Spleen (tissue), 11 donors: ENCODE measurements around the gene GDPD1. TPM values are rescaled to one million over a fixed set of nuclear protein-coding genes. Genes with fewer than 3 reads are reported as not detected.
"Not testable (repeated sequence)": the region's sequence is repeated elsewhere in the genome, so short reads cannot be mapped to it uniquely, and the experiment has no call there.

Source experiments
- DNase-seq: peaks from one replicate; pipeline ENCODE4 v3.0.0-alpha.2; 2020
- H3K27ac ChIP-seq, 8 donors: fragments of 200-600 bp; sonication (generic) in 7 of 8; 1 replicate in 4 of 8; 2 replicates in 4 of 8; pipeline versions ENCODE4 v1.5.0 to v1.8.0; 2016 to 2021; ENCODE audit warnings: inconsistent platforms in 4 of 8, mild to moderate bottlenecking in 4 of 8, moderate library complexity in 1 of 8
- H3K27me3 ChIP-seq, 7 donors: fragments of 200-600 bp; sonication (generic) in 6 of 7; replicated peaks in 1 of 7; 1 replicate in 4 of 7; 2 replicates in 3 of 7; pipeline versions ENCODE4 v1.5.0 to v1.8.0; 2016 to 2021; ENCODE audit warnings: inconsistent platforms in 3 of 7, mild to moderate bottlenecking in 1 of 7
- H3K36me3 ChIP-seq, 6 donors: fragments of 200-600 bp; sonication (generic) in 5 of 6; 1 replicate in 4 of 6; 2 replicates in 2 of 6; pipeline versions ENCODE4 v1.5.0 to v1.8.0; 2016 to 2021; ENCODE audit warnings: inconsistent platforms in 2 of 6
- H3K4me1 ChIP-seq, 6 donors: fragments of 200-600 bp; sonication (generic) in 5 of 6; 1 replicate in 3 of 6; 2 replicates in 3 of 6; pipeline versions ENCODE4 v1.5.0 to v1.8.0; 2016 to 2021; ENCODE audit warnings: inconsistent platforms in 3 of 6
- H3K4me3 ChIP-seq, 8 donors: fragments of 200-600 bp; sonication (generic) in 7 of 8; 1 replicate in 4 of 8; 2 replicates in 4 of 8; pipeline versions ENCODE4 v1.5.0 to v1.8.0; 2016 to 2021; ENCODE audit warnings: inconsistent platforms in 4 of 8, mild to moderate bottlenecking in 4 of 8, moderate library complexity in 2 of 8
- H3K9me3 ChIP-seq, 8 donors: fragments of 200-600 bp; sonication (generic) in 7 of 8; 1 replicate in 4 of 8; 2 replicates in 4 of 8; pipeline versions ENCODE4 v1.5.0 to v1.8.0; 2016 to 2021; ENCODE audit warnings: inconsistent platforms in 4 of 8
- POLR2A ChIP-seq, 3 donors: fragments of 450-650 bp; IDR thresholded peaks; one replicate each; pipeline ENCODE4 v1.5.1; 2017; ENCODE audit warnings: antibody characterized with exemption in 3 of 3, mild to moderate bottlenecking in 1 of 3
- POLR2AphosphoS5 ChIP-seq, 3 donors: sonication (generic); formaldehyde crosslinking; IDR thresholded peaks; one replicate each; pipeline ENCODE4 v1.5.1; 2017; ENCODE audit warnings: antibody characterized with exemption in 3 of 3
- WGBS, 5 donors: extraction: QIAGEN DNeasy Blood & Tissue Kit in 3 of 5; methylation state at CpG; one replicate each; pipeline versions ENCODE4 v1.1.5 to v1.1.7; 2013 to 2018; 5-methylcytosine and 5-hydroxymethylcytosine counted together
- intact Hi-C: fragments of 100-400 bp; cut with DNase I; formaldehyde crosslinking; loops from one replicate; pipeline ENCODE4 v1.15.0; 2023; ENCODE audit warnings: low total_unique reads
- polyA plus RNA-seq, 3 donors: library from polyadenylated mRNA; stranded (reverse); fragments of 200-250 nt; gene quantifications; one replicate each; pipeline ENCODE4 v1.2.1, GENCODE V29; 2013
- total RNA-seq, 7 donors: library from RNA; depleted of rRNA in 3 of 7; stranded (reverse); fragments of >200 nt in 3 of 7; fragmentation: NEBNext Ultra II Directional in 4 of 7; extraction: Animal tissue kit (Norgen Biotek cat#: 25700) in 4 of 7; gene quantifications; one replicate each; pipeline versions ENCODE4 v1.1.0 to v1.2.1, GENCODE V29; 2016 to 2021
- TF ChIP-seq, protein P1 (sequence below), 11 experiments: fragments of 200-600 bp in 7 of 11; fragments of 450-650 bp in 4 of 11; sonication (generic) in 4 of 11; IDR thresholded peaks in 8 of 11; conservative IDR thresholded peaks in 3 of 11; 1 replicate in 7 of 11; 2 replicates in 4 of 11; pipeline versions ENCODE4 v1.4.0 to v1.8.0; 2016 to 2021; ENCODE audit warnings: antibody characterized with exemption in 11 of 11, inconsistent platforms in 4 of 11, mild to moderate bottlenecking in 1 of 11
- donor health status: healthy with polysubstance abuse.
- donor health status: DM: no; HTN: no; CAD: no; lungs with moderate emphysema.
- donor health status: DM: no; HTN: no; CAD: no.
- donor health status: Bipolar disorder and iron deficiency.
- donor health status: healthy.
- donor health status: DM: no; HTN: no; CAD: no.
- donor health status: DM: yes; HTN: yes; CAD: no.

Gene GDPD1
- total and polyA plus RNA-seq, 10 donors = 0.59 to 5.2 (median 2.4) TPM

DNA sequence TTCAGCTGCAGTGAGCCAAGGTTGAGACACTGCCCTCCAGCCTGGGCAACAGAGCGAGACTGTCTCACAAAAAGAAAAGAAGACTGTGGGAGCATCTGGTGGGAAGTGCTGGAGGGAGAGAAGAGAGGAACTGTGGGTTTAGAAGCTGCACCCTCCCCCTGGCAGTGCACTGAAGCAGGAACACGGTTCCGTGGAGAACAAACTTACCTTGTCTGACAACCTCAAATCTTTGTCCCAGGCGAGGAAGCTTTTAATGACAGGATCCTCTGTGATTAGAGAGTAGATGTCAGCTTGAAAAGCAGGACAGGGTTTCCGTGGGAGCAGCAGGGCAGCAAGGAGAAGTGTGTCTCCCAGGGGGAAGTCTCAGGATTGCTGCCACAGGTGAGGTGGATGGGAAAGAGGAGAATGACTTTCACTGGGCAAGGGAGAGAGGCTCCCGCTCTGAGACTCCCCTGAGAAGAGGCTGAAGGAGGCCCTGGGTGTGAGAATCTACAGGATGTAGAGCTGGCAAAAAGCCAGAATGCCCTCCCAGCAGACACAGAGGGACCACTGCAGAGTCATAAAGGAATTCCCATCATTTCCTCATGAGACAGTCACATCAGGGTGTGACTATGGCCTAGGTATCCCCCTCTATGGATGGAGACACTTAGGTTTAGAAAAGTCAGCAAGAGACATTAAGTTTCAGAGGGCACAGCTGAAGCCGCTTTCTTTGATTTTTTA lies 41.9 kb upstream of the GDPD1 start:
- WGBS, 5 donors = 71 to 88% (median 83%) methylated on average over 7 of the region's 7 CpGs
- intact Hi-C loops = no loop called here

GRCh38 chr17:59179601-59180000 lies 40.7 kb upstream of the GDPD1 start:
- H3K9me3 ChIP-seq, H3K4me1 ChIP-seq, H3K4me3 ChIP-seq, H3K27ac ChIP-seq, DNase-seq, H3K27me3 ChIP-seq, intact Hi-C loops: not testable (repeated sequence)
- WGBS, 5 donors = 93 to 95% (median 94%) methylated on average over 11 of the region's 11 CpGs
- H3K36me3 ChIP-seq = peaks cover 0 to 31% (median 0%) of the 10 kb centered on the region in 6 donors

More for the DNA sequence above, 41.9 kb upstream of the GDPD1 start:
- H3K27ac ChIP-seq = no peak overlapping the region
- H3K36me3 ChIP-seq = peaks cover 0 to 41% (median 0%) of the 10 kb centered on the region in 6 donors
- H3K9me3 ChIP-seq = no peaks in the 10 kb centered on the region
- no peaks in the 10 kb centered on the region for H3K4me1 ChIP-seq
- TF ChIP-seq POLR2AphosphoS5 (IDR thresholded peaks at IDR 0.05) = no peak
- TF ChIP-seq POLR2A (IDR thresholded peaks at IDR 0.05) = no peak
- TF ChIP-seq, protein P1, sequence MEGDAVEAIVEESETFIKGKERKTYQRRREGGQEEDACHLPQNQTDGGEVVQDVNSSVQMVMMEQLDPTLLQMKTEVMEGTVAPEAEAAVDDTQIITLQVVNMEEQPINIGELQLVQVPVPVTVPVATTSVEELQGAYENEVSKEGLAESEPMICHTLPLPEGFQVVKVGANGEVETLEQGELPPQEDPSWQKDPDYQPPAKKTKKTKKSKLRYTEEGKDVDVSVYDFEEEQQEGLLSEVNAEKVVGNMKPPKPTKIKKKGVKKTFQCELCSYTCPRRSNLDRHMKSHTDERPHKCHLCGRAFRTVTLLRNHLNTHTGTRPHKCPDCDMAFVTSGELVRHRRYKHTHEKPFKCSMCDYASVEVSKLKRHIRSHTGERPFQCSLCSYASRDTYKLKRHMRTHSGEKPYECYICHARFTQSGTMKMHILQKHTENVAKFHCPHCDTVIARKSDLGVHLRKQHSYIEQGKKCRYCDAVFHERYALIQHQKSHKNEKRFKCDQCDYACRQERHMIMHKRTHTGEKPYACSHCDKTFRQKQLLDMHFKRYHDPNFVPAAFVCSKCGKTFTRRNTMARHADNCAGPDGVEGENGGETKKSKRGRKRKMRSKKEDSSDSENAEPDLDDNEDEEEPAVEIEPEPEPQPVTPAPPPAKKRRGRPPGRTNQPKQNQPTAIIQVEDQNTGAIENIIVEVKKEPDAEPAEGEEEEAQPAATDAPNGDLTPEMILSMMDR (IDR thresholded peaks at IDR 0.05 in 8 of 11, conservative IDR thresholded peaks at IDR 0.05 in 3 of 11) = no peak
- no peaks in the 10 kb centered on the region for H3K27me3 ChIP-seq
- no peak overlapping the region for H3K4me3 ChIP-seq
- DNase-seq = no peak

DNA sequence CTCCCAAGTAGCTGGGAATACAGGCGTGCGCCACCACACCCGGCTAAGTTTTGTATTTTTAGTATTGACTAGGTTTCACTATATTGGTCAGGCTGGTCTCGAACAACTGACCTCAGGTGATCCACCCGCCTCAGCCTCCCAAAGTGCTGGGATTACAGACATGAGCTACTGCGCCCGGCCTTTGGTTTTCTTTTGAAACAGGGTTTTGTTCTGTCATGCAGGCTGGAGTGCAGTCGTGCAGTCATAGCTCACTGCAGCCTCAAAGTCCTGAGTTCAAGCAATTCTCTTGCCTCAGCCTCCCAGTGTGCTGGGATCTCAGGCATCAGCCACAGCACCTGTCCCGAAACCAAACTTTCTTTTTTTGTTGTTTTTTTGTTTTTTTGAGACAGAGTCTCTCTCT lies 39.7 kb upstream of the GDPD1 start:
- no peak overlapping the region for H3K27ac ChIP-seq

GRCh38 chr17:59181481-59181880 lies 38.8 kb upstream of the GDPD1 start:
- H3K36me3 ChIP-seq = peaks cover 0 to 39% (median 0%) of the 10 kb centered on the region in 6 donors
- no peak overlapping the region for H3K27ac ChIP-seq
- no peaks in the 10 kb centered on the region for H3K9me3 ChIP-seq
- no peak for DNase-seq
- H3K4me3 ChIP-seq = no peak overlapping the region
- TF ChIP-seq POLR2A (IDR thresholded peaks at IDR 0.05) = no peak
- 96 to 99% (median 98%) methylated on average over 9 of the region's 9 CpGs for WGBS, 5 donors
- no peaks in the 10 kb centered on the region for H3K27me3 ChIP-seq
- no peaks in the 10 kb centered on the region for H3K4me1 ChIP-seq
- intact Hi-C loops = no loop called here

More for the DNA sequence above, 39.7 kb upstream of the GDPD1 start:
- Histone ChIP-seq H3K36me3 (peaks cover 0 to 31% (median 0%) of the 10 kb centered on the region in 6 donors), H3K27me3 (no peaks in the 10 kb centered on the region), H3K4me1 (no peaks in the 10 kb centered on the region), H3K9me3 (no peaks in the 10 kb centered on the region), H3K4me3 (no peak overlapping the region)
- intact Hi-C loops = no loop called here
- TF ChIP-seq POLR2AphosphoS5 (IDR thresholded peaks at IDR 0.05) (no peak), POLR2A (IDR thresholded peaks at IDR 0.05) (no peak)
- TF ChIP-seq, protein P1 (IDR thresholded peaks at IDR 0.05 in 8 of 11, conservative IDR thresholded peaks at IDR 0.05 in 3 of 11) = no peak
- no peak for DNase-seq
- 97 to 99% (median 98%) methylated on average over 9 of the region's 9 CpGs for WGBS, 5 donors

- Histone ChIP-seq H3K4me3 (no peak overlapping the region), H3K27me3 (no peaks in the 10 kb centered on the region), H3K9me3 (no peaks in the 10 kb centered on the region), H3K27ac (no peak overlapping the region), H3K36me3 (peaks cover 0 to 62% (median 0%) of the 10 kb centered on the region in 6 donors), H3K4me1 (no peaks in the 10 kb centered on the region)
- TF ChIP-seq POLR2A (IDR thresholded peaks at IDR 0.05) (no peak), POLR2AphosphoS5 (IDR thresholded peaks at IDR 0.05) (no peak)
- TF ChIP-seq, protein P1 (IDR thresholded peaks at IDR 0.05 in 8 of 11, conservative IDR thresholded peaks at IDR 0.05 in 3 of 11) = no peak
- no peak for DNase-seq
- intact Hi-C loops = no loop called here
Measured at GRCh38 chr17:59185997-59186396, 34.3 kb upstream of the GDPD1 start.
